Mucosa of rectum (tissue), 2 donors: ENCODE data around the gene ETNK1.

Source experiments
- H3K27ac ChIP-seq, 2 donors: one replicate each; pipeline ENCODE4 v1.7.0; 2013; ENCODE audit warnings: inconsistent platforms in 2 of 2, low read depth in 2 of 2, low read length in 2 of 2
- H3K27me3 ChIP-seq, 2 donors: one replicate each; pipeline ENCODE4 v1.7.0; 2013; ENCODE audit warnings: low read length in 2 of 2; ENCODE audit not compliant: control insufficient read depth in 2 of 2, insufficient read depth in 2 of 2
- H3K36me3 ChIP-seq, 2 donors: one replicate each; pipeline ENCODE4 v1.7.0; 2013; ENCODE audit warnings: low read length in 2 of 2; ENCODE audit not compliant: control insufficient read depth in 2 of 2, insufficient read depth in 2 of 2
- H3K4me1 ChIP-seq, 2 donors: one replicate each; pipeline ENCODE4 v1.7.0; 2013; ENCODE audit warnings: low read length in 2 of 2, mild to moderate bottlenecking in 1 of 2; ENCODE audit not compliant: control insufficient read depth in 2 of 2, insufficient read depth in 2 of 2
- H3K4me3 ChIP-seq, 2 donors: one replicate each; pipeline ENCODE4 v1.7.0; 2013; ENCODE audit warnings: low read length in 2 of 2
- H3K9ac ChIP-seq, 2 donors: one replicate each; pipeline ENCODE4 v1.7.0; 2013; ENCODE audit warnings: low read length in 2 of 2, low read depth in 1 of 2, mild to moderate bottlenecking in 1 of 2
- H3K9me3 ChIP-seq, 2 donors: one replicate each; pipeline ENCODE4 v1.7.0; 2013; ENCODE audit warnings: low read length in 2 of 2; ENCODE audit not compliant: control insufficient read depth in 2 of 2
- donor health status: healthy.
- donor health status: Normal muscosa, but diverticular disease.

ETNK1 gene

DNA sequence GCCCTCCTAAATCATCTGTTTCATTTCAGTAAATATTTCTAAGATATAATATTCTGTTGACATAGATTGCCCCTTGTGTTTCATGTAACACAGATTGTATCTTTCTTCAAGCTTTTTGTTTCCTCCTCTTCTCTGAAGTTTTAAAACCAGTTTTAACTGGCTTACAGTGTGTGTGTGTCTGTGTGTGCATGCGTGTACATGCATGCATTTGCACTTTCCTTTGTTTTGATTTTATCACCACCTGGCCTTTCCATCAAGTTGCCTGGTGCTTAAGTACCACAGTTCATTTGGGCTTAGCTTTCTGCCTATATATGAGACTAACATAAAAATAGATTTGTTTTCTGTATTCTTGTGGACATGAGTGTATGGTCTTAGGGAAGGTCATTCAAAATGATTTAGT lies 31.9 kb downstream of the ETNK1 start:
- H3K36me3 ChIP-seq = peaks cover 0 to 5% of the 10 kb centered on the region in 2 donors
- H3K27ac ChIP-seq = no peak overlapping the region
- H3K9me3 ChIP-seq = no peaks in the 10 kb centered on the region
- no peak overlapping the region for H3K9ac ChIP-seq
- H3K27me3 ChIP-seq = no peaks in the 10 kb centered on the region
- no peak overlapping the region for H3K4me3 ChIP-seq
- H3K4me1 ChIP-seq = no peaks in the 10 kb centered on the region

DNA sequence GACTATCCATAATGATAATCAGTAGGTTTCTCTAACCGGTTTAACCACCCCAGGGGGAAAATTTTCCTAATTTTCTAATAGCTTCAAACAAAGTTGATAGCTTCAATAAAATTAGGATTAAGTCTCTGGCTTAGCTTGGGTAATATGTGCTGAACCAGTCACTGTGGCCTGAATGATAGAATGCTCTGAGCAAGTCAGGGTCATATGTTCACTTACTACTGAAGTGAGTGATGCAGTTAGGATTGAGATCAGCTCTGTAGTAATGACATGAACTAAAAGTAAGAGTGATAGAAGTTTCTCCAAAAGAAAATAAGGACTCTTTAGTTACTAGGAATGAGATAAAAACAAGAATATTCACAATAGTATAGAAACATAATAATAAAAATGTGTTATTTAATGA lies 32.6 kb downstream of the ETNK1 start:
- H3K9ac ChIP-seq = no peak overlapping the region
- no peak overlapping the region for H3K4me3 ChIP-seq
- H3K4me1 ChIP-seq = no peaks in the 10 kb centered on the region
- no peaks in the 10 kb centered on the region for H3K27me3 ChIP-seq
- H3K27ac ChIP-seq = no peak overlapping the region
- H3K36me3 ChIP-seq = peaks cover 0 to 4% of the 10 kb centered on the region in 2 donors
- H3K9me3 ChIP-seq = no peaks in the 10 kb centered on the region

DNA sequence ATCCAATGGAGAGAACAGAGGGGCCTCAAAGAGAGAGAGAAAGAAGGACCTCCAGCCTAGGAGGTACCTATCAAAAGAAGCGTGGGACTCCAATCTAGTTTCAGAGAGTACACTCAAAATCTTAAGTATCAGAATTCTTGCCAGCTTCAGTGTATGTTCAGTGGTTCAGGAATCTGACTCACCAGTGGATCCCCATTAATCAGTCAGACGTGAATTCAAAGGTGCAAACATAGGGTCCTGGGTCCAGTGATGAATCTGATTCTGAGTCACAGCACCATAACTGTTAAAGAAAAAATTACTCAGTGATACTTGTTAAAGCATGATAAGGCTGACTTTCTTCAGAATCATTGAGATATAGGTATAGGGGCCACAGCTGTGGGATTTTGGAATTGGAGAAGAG lies 33.2 kb downstream of the ETNK1 start:
- no peaks in the 10 kb centered on the region for H3K4me1 ChIP-seq
- H3K27me3 ChIP-seq = no peaks in the 10 kb centered on the region
- no peak overlapping the region for H3K27ac ChIP-seq
- H3K4me3 ChIP-seq = no peak overlapping the region
- H3K9me3 ChIP-seq = no peaks in the 10 kb centered on the region
- peaks cover 0 to 4% of the 10 kb centered on the region in 2 donors for H3K36me3 ChIP-seq
- H3K9ac ChIP-seq = no peak overlapping the region

DNA sequence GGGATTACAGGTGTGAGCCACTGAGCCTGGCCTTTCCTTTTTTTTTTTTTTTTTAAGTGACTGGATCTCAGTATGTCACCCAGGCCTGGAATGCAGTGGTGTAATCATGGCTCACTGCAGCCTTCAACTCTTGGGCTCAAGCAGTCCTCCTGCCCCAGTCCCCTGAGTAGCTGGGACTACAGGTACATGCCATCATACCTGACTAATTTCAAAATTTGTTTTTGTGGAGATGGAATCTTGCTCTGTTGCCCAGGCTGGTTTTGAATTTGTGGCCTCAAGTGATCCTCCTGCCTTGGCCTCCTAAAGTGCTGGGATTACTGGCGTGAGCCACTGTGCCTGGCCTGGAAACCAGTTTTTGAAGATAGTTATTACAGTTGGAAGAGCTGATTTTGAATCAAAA lies 37.4 kb downstream of the ETNK1 start:
- Histone ChIP-seq H3K27me3 (no peaks in the 10 kb centered on the region), H3K9ac (no peak overlapping the region)

DNA sequence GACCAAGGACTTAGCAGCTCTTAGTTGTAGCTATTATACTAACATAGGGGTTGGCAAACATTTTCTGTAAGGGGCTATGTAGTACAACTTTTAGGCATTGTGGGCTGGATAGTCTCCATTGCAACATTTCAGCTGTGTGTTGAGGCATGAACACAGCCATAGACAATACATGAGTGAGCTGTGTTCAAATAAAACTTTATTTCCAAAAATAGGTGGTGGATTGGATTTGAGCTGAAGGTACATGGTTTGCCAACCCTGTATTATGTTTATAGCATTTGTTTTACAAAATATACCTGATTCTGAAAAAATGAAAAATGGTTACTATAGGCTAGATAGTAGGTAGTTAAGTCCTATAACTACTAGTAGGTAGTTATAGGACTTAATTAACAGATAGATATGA lies 40.5 kb downstream of the ETNK1 start:
- no peak overlapping the region for H3K9ac ChIP-seq
- H3K4me1 ChIP-seq = no peaks in the 10 kb centered on the region
- H3K4me3 ChIP-seq = no peak overlapping the region
- peaks cover 9 to 21% of the 10 kb centered on the region in 2 donors for H3K36me3 ChIP-seq
- H3K9me3 ChIP-seq = no peaks in the 10 kb centered on the region
- H3K27ac ChIP-seq = no peak overlapping the region
- no peaks in the 10 kb centered on the region for H3K27me3 ChIP-seq

More for the DNA sequence above, 37.4 kb downstream of the ETNK1 start:
- Histone ChIP-seq H3K27ac (no peak overlapping the region), H3K4me1 (no peaks in the 10 kb centered on the region), H3K9me3 (no peaks in the 10 kb centered on the region), H3K4me3 (no peak overlapping the region), H3K36me3 (peaks cover 7 to 18% of the 10 kb centered on the region in 2 donors)

DNA sequence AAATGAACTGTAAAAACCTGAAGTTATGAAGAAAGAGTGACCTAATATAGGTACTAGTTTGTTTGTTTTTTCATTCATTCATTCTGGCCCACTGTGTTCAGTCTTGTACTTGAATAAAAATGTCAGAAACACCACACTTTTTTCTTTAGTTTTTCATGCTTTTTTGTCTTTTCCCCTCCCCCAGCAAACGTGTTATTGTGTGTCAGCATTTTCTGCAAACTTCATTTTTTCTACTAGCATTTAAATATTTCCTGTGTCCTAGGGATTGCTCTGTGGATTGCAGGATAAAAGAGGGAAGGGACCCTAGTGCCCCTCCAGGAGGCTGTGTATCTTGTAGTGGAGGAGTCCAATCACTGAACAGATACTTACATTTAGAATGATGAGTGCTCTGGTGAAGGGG lies 42.2 kb downstream of the ETNK1 start:
- H3K27me3 ChIP-seq = no peaks in the 10 kb centered on the region
- H3K4me1 ChIP-seq = no peaks in the 10 kb centered on the region
- H3K4me3 ChIP-seq = no peak overlapping the region
- H3K9me3 ChIP-seq = no peaks in the 10 kb centered on the region
- H3K27ac ChIP-seq = no peak overlapping the region
- peaks cover 14 to 22% of the 10 kb centered on the region in 2 donors for H3K36me3 ChIP-seq
- H3K9ac ChIP-seq = no peak overlapping the region

DNA sequence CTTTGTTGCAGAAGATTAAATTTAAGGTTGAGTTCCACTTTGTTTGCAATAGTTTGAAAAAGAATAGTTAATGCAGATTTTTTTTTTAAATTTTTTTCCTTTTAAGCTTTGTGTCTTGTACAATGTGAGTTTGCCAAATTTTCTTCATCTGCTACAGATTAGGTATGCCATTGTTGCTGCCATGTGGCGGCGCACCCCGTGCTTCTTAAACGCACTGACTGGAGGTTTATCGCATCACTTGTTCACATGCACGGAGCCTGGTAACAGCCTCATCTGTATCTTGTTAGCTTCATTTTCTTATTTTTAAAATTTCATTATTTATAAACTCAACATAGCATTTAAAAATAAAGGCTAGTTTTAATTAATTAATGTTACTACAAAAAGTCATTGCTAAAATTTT lies 43.5 kb downstream of the ETNK1 start:
- Histone ChIP-seq H3K27ac (no peak overlapping the region), H3K4me1 (no peaks in the 10 kb centered on the region), H3K9me3 (no peaks in the 10 kb centered on the region), H3K9ac (no peak overlapping the region), H3K27me3 (no peaks in the 10 kb centered on the region), H3K4me3 (no peak overlapping the region), H3K36me3 (peaks cover 17 to 24% of the 10 kb centered on the region in 2 donors)

DNA sequence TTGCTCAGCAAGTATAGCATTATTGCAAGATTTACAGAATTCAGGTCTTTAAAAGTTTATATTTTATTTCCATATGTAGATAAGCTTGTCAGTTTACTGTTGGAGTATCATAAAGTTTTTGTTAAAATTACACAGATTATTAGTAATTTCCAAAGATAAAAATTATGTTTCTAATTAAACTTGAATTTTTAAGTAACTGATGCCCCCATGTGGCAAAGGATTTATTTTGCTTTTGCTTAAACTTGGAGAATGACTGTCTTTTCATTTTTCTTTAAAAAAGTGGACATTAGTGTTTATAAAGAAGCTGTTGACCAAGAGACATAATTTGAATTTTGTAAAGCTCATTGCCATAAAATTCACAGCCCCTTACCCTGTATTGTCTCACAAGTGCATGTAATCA lies 45.8 kb downstream of the ETNK1 start:
- Histone ChIP-seq H3K36me3 (peaks cover 22 to 31% of the 10 kb centered on the region in 2 donors), H3K27ac (no peak overlapping the region), H3K4me3 (no peak overlapping the region), H3K9ac (no peak overlapping the region), H3K4me1 (no peaks in the 10 kb centered on the region), H3K9me3 (no peaks in the 10 kb centered on the region), H3K27me3 (no peaks in the 10 kb centered on the region)

DNA sequence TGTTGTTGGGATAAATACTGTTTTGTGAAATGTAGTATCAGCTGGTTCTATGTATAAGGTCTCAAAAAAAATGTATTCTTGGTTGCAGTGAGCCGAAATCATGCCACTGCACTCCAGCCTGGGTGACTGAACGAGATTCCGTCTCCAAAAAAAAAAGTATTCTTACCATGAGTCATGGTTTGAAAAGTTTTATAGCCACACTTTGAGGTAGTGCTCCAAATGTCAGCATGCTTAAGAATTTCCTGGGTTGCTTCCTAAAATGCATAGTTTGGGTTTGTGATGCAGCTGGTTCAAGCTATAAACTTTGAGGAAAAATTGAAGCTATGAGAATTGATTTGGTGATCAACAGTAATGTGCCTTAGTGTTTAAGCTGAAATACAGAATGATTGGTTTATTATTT lies 48.0 kb downstream of the ETNK1 start:
- H3K9ac ChIP-seq = no peak overlapping the region

DNA sequence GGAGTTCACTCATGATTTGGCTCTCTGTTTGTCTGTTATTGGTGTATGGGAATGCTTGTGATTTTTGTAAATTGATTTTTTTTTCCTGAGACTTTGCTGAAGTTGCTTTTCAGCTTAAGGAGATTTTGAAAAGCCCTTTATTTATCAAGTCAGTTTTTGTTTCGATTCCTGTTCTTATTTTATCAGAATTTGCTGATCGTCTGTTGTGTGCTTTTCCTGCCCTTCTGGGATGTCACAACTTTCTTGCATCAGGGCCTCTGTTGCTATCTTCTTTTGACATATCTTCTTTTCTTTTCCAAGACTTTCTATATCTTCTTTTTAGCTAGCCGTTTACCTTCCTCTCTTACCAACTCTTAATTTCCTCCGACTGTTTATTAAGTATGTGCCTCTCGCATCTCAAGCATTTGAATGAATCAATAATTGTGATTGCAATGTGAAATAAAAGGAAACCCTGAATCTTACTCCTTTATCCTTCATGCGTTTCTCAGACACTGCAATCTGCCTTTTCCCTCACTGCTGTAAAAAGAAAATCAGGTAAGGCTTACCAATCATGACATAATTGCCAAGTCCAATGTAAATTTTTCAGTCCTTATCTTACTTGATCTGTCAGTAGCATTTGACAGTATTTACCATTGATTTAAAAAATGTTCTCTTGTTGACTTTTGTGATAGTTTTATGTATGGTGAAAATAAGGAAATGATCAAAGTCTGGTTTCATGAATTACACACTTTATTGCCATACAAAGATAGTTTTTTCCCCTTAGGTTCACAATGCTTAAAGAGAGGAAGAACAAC lies 53.0 kb downstream of the ETNK1 start:
- Histone ChIP-seq H3K4me3 (no peak overlapping the region), H3K9ac (peak overlapping the region in 1 of 2 donors; percentile 40), H3K4me1 (peaks cover 0 to 10% of the 10 kb centered on the region in 2 donors), H3K9me3 (no peaks in the 10 kb centered on the region), H3K36me3 (peaks cover 11 to 22% of the 10 kb centered on the region in 2 donors), H3K27ac (peak overlapping the region in 1 of 2 donors; percentile 37), H3K27me3 (no peaks in the 10 kb centered on the region)

More for the DNA sequence above, 48.0 kb downstream of the ETNK1 start:
- Histone ChIP-seq H3K27me3 (no peaks in the 10 kb centered on the region), H3K4me3 (no peak overlapping the region), H3K36me3 (peaks cover 13 to 19% of the 10 kb centered on the region in 2 donors), H3K9me3 (no peaks in the 10 kb centered on the region), H3K4me1 (peaks cover 0 to 2% of the 10 kb centered on the region in 2 donors), H3K27ac (no peak overlapping the region)
